HG03565 (cell line): ENCODE data around the gene KLK6.
A peak's percentile ranks its signal among the peaks of the same experiment; 100 is the strongest.

Experiments used
- ATAC-seq: cut with Tn5 transposase; IDR thresholded peaks from one replicate; pipeline ENCODE4 v1.9.1; 2021; ENCODE audit warnings: mild to moderate bottlenecking, moderate library complexity; ENCODE audit not compliant: unreplicated experiment

KLK6 gene

DNA sequence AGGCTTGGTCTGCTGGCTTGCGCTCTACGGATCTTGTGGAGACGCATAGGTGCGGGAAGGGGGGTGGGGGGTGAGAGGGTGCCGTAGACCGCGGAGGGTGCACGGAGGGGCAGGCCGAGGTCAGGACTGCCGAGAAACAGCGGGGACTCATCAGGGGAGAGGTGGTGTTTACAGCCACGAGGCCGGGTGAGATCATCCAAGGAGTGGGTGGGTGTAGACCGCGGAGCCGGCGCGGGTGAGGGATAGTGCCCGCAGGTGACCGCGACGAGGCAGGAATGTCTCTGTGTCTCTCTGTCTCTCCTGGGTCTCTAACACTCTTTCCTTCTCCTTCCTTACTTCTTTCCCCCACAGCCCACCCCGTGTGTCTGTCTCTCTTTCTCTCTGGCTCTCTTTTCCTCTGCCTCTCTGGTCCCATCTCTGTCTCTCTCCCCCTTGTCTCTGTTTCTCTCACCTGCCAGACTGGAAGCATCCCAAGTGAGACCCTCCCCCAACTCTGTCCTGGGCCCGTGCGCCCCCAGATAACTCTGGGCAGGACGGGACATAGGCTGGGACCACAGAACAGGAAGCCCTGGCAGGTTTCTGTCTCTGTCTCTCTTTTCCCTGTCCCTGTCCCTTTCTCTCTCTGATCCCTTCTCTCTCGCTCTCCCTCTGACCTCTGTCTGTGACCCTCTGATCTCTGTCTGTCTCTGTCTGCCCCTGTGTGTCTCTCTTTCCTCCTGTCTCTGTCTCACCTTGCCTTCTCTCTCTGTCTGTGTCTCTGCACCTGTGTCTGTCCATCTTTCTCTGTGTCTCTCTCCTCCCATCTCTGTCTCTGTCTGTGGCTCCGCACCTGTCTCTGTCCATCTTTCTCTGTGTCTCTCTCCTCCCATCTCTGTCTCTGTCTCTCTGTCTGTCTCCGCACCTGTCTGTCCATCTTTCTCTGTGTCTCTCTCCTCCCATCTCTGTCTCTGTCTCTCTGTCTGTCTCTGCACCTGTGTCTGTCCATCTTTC, 56.4 kb downstream of the KLK6 start:
- no peak for ATAC-seq

DNA sequence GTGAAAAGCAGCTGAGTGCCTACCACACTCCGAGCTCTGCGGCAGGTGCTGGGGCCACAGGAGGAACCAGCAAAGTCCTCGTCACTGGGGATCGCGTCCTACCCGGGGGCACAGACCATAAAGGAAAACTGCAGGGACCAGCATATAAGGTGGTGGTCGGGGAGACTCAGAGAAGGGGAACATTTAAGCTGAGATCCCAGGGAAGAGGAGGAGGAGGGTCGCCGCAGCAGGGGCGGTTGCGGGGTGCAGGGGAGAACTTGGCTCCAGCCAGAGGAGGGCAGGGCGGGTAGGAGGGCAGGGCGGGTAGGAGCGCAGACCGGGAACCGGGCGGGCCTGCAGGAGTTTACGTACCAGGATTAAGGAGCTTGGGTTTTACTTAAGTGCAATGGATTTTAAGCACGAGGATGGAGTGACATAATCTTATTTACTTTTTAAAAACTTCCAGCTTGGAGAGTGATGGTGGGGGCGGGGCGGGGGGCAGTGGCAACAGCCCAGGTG, 57.2 kb downstream of the KLK6 start:
- ATAC-seq = no peak

DNA sequence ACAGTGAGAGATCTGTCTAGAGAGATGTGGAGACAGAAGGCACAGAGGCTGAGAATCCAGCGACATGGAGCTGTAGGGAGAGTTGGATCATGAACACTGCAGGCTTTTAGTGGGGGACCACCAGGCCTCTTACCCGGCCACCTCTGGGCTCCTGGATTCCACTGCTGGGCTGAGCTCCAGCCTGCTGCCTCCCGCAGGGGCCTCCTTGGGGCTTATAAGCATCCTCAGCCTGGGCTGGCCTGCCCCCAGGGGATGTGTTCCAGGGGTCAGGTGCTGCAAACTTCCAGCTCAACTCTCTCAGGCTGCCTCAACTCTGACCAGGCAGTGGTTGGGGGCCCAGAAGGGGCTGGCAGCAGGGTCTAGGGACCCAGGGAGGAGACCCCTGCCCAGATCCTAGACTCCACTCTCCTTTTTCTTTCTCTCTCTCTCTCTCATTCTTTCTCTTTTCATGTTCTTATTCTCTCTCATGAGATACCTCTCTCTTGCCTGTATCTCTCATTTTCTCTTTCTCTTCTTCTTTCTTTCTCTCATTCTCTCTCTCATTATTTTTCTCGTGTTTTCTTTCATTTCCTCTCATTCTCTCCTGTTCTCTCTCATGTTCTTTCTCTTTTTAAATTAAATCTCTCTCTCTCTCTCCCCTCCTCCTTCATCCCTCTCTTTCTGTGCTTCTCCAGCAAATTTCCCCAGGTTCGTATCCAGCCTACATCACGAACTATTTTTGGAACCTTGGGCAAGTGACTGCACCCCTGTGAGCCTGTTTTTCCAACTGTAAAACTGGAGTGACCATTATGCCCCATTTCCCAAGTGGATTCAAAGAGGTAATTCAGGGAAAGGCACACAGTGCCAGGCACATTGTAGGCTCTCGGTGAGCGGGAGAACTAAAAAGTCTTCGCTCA, 57.9 kb downstream of the KLK6 start, which contains the start of gene KLK4:
Gene KLK4 (minus strand): TSS at position 190 of the 896 bp plus-strand sequence. CDS start 657 bp downstream, outside the sequence.
- no peak for ATAC-seq

DNA sequence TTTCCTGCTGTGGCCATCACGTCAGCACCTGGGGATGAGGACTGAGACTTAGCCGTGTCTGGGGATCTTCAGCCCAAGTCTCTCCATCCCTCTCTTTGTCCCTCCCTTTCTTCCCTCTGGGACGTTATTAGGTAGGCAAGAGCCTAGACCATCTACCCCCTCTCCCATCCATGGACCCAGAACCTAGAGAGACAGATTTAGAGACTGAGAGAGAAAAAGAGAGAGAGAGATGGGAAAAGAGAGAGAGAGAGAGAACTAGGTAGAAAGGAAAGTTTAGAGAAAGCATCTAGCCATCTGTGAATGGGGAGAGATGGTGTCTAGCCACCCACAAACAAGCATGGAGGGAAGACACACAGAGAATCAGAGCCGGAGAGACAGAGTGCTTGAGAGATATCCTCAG, 58.7 kb downstream of the KLK6 start:
- no peak for ATAC-seq

DNA sequence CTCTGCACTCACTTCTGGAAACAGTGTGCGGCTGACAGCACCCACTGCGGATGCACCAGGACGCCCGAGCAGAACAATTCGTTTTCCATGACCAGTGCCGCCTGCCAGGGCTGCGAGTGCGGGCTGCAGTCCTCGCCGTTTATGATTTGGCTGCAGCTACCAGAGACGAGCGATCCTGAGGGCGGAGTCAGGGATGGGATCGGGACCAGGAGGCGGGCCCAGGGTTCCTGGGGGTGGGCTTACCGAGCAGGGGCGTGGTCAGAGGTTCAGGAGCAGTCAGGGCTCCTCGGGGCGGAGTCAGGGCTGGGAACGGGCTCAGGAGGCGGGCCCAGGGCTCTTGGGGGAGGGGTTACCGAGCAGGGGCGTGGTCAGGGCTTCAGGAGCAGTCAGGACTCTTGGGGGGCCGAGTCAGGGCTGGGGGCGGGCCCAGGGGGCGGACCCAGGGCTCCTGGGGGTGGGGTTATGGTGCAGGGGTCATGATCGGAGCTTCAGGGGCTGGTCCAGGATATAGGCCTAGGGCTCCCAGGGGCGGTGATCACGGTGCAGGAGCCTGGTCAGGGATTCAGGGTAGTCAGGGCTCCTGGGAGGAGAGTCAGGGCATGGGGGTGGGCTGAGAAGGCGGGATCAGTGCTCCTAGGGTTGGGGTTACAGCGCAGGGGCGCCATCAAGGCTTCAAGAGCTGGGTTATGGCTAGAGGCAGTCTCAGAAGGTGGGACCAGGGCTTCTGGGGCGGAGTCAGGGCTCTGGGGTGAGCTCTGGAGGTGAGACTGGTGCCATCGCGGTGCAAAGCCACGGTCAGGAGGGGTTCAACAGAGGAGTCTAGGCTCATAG, 59.9 kb downstream of the KLK6 start:
- peak; percentile 63 for ATAC-seq
